Measurements from ENCODE around the gene ITFG2.
A peak's percentile ranks its signal among the peaks of the same experiment; 100 is the strongest.

Gene ITFG2

DNA sequence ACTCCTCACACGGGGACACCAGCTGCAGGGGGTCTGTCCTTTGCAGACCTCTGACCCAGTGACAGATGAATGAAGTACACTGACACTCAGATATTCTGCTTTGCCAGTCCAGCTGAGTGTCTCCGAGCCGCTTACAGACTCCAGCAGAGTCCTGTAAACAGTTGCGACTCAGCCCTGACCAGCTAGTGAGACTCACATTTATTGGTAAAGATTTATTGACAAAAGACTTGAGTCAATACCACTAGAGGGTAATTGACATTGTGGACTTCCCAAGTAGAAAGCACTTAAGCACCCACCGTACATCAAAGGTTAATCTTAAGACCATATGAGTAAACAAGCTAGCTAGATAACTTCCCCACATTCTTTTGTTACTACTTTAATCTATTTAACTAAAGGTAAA lies 27.5 kb upstream of the ITFG2 start:
- DNase-seq, result no peak
- WGBS (ENCODE audit: insufficient coverage), result 86% methylated on average over 4 of the region's 5 CpGs
- H3K9me3 ChIP-seq (ENCODE audit: control extremely low read depth in 1 of 5, control insufficient read depth in 4 of 5, insufficient read depth in 2 of 5, low read depth in 1 of 5, low read length in 4 of 5), result no peaks in the 10 kb centered on the region
- ChIA-PET POLR2A (no interaction called here), CTCF (interaction anchor here (0.9 to 6.5 kb wide), 12 partner anchors 8 to 138 kb away, joined by 3 to 66 read pairs (median 12); no protein-coding TSS in a partner anchor)
- no peak overlapping the region for H3K27ac ChIP-seq (ENCODE audit: insufficient read depth in 1 of 2, low read depth in 1 of 2, low read length in 2 of 2, poor library complexity in 1 of 2, severe bottlenecking in 2 of 2)
- no peaks in the 10 kb centered on the region for H3K36me3 ChIP-seq (ENCODE audit: control insufficient read depth in 4 of 4, insufficient read depth in 4 of 4, low read length in 3 of 4)
- H3K4me1 ChIP-seq (ENCODE audit: control extremely low read depth in 1 of 4, control insufficient read depth in 4 of 4, insufficient read depth in 4 of 4, low read length in 3 of 4), result peaks cover 0 to 12% (median 9%) of the 10 kb centered on the region in 4 experiments
- H3K27me3 ChIP-seq (replicated peaks in 2 of 5; ENCODE audit: control insufficient read depth in 4 of 5, insufficient read depth in 5 of 5, low read length in 4 of 5), result peaks cover 0 to 3% (median 0%) of the 10 kb centered on the region in 5 experiments
- H3K4me3 ChIP-seq (ENCODE audit: control insufficient read depth in 1 of 7, extremely low read depth in 1 of 7, insufficient read depth in 4 of 7, low read depth in 2 of 7, low read length in 6 of 7), result no peak overlapping the region

DNA sequence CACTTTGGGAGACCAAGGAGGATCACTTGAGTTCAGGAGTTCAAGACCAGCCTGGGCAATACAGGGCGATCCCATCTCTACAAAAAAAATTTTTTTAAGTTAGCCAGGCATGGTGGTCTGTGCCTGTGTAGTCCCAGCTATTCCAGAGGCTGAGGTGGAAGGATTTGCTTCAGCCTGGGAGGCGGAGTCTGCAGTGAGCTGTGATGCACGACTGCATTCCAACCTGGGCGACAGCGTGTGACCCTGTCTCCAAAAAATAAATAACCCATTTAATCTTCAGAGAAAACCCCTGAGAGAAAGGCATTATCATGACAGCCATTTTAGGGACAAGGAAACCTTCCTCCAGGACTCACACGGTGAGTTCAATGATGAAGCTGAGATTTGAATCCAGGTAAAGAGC lies 21.4 kb upstream of the ITFG2 start:
- CTCF ChIA-PET, result interaction anchor here (1.0 to 1.6 kb wide), 5 partner anchors 9 to 110 kb away, joined by 3 to 8 read pairs (median 4); no protein-coding TSS in a partner anchor
- POLR2A ChIA-PET, result no interaction called here
- H3K9me3 ChIP-seq (ENCODE audit: control extremely low read depth in 1 of 5, control insufficient read depth in 4 of 5, insufficient read depth in 2 of 5, low read depth in 1 of 5, low read length in 4 of 5), result no peaks in the 10 kb centered on the region
- peaks cover under 1 to 29% (median 25%) of the 10 kb centered on the region in 4 experiments for H3K4me1 ChIP-seq (ENCODE audit: control extremely low read depth in 1 of 4, control insufficient read depth in 4 of 4, insufficient read depth in 4 of 4, low read length in 3 of 4)
- no peak for DNase-seq
- no peaks in the 10 kb centered on the region for H3K27me3 ChIP-seq (replicated peaks in 2 of 5; ENCODE audit: control insufficient read depth in 4 of 5, insufficient read depth in 5 of 5, low read length in 4 of 5)
- 100% methylated on average over 2 of the region's 6 CpGs for WGBS (ENCODE audit: insufficient coverage)
- no peak overlapping the region for H3K27ac ChIP-seq (ENCODE audit: insufficient read depth in 1 of 2, low read depth in 1 of 2, low read length in 2 of 2, poor library complexity in 1 of 2, severe bottlenecking in 2 of 2)
- no peaks in the 10 kb centered on the region for H3K36me3 ChIP-seq (ENCODE audit: control insufficient read depth in 4 of 4, insufficient read depth in 4 of 4, low read length in 3 of 4)
- H3K4me3 ChIP-seq (ENCODE audit: control insufficient read depth in 1 of 7, extremely low read depth in 1 of 7, insufficient read depth in 4 of 7, low read depth in 2 of 7, low read length in 6 of 7), result no peak overlapping the region

DNA sequence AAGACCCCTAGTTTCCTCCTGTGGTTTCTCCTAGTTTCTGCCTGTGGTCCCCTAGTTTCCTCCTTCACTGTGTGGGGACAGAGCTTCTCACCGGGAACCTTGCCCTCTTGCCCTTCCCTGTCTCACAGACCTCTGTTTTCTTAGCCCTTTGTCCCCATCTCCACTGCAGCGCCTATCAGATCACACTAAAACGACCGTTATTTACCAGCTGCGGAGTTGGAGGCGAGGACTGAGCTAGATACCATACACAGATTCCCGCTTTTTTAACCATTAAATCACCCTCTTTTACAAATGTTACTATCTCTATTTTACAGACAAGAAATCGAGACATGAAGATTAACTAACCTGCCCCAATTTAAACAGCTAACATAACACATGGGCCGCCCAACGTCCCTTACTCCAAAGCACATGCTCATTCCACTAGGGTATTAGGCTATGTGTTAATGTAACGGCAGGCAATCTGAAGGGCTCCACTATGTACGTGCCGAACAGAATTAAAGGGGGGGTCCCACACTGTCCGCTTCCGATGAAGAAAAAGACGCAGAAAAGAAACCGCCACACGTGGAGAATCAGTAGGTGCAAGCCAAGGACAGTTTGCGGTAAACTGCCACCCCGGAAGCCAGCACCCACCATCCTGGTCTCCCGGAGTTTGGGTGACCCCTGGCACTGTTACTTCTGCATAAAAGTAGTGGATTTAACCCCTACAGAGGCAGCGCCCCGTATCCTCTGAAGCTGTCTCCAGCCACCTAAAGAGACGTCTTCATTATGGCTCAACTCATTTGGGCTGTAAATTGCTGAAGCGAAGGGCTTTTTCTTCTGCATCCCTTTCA lies 19.6 kb upstream of the ITFG2 start:
- POLR2A ChIA-PET, result interaction anchor here (0.6 kb wide), 1 partner anchor 17 kb away, joined by 3 read pairs; no protein-coding TSS in a partner anchor
- 68% methylated on average over 23 of the region's 25 CpGs for WGBS (ENCODE audit: insufficient coverage)
- no peak for DNase-seq
- peaks cover 7 to 39% (median 34%) of the 10 kb centered on the region in 4 experiments for H3K4me1 ChIP-seq (ENCODE audit: control extremely low read depth in 1 of 4, control insufficient read depth in 4 of 4, insufficient read depth in 4 of 4, low read length in 3 of 4)
- no peak overlapping the region for H3K4me3 ChIP-seq (ENCODE audit: control insufficient read depth in 1 of 7, extremely low read depth in 1 of 7, insufficient read depth in 4 of 7, low read depth in 2 of 7, low read length in 6 of 7)
- CTCF ChIA-PET, result interaction anchor here (1.4 to 2.9 kb wide), 3 partner anchors 9 to 110 kb away, joined by 4 to 15 read pairs (median 5); no protein-coding TSS in a partner anchor
- H3K36me3 ChIP-seq (ENCODE audit: control insufficient read depth in 4 of 4, insufficient read depth in 4 of 4, low read length in 3 of 4), result peaks cover under 1 to 12% (median 9%) of the 10 kb centered on the region in 4 experiments
- H3K27ac ChIP-seq (ENCODE audit: insufficient read depth in 1 of 2, low read depth in 1 of 2, low read length in 2 of 2, poor library complexity in 1 of 2, severe bottlenecking in 2 of 2), result no peak overlapping the region
- no peaks in the 10 kb centered on the region for H3K27me3 ChIP-seq (replicated peaks in 2 of 5; ENCODE audit: control insufficient read depth in 4 of 5, insufficient read depth in 5 of 5, low read length in 4 of 5)
- no peaks in the 10 kb centered on the region for H3K9me3 ChIP-seq (ENCODE audit: control extremely low read depth in 1 of 5, control insufficient read depth in 4 of 5, insufficient read depth in 2 of 5, low read depth in 1 of 5, low read length in 4 of 5)

DNA sequence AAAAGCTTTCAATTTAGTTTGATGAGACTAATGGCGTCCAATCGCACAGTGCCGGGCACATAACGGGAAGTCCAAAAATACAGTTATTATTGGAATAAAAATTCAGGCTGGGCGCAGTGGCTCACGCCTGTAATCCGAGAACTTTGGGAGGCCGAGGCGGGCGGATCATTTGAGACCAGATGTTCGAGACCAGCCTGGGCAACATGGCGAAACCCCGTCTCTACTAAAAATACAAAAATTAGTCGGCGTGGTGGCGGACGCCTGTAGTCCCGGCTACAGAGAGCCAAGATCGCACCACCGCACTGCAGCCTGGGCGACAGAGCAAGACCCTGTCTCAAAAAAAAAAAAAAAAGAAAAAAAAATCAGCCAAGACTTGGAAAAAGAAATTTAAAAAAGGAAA lies 18.9 kb upstream of the ITFG2 start:
- 97% methylated on average over 9 of the region's 21 CpGs for WGBS (ENCODE audit: insufficient coverage)
- H3K27ac ChIP-seq (ENCODE audit: insufficient read depth in 1 of 2, low read depth in 1 of 2, low read length in 2 of 2, poor library complexity in 1 of 2, severe bottlenecking in 2 of 2), result no peak overlapping the region
- peak overlapping the region in 3 of 7 experiments; percentile 82 to 85 (median 82) for H3K4me3 ChIP-seq (ENCODE audit: control insufficient read depth in 1 of 7, extremely low read depth in 1 of 7, insufficient read depth in 4 of 7, low read depth in 2 of 7, low read length in 6 of 7)
- peaks cover 7 to 39% (median 34%) of the 10 kb centered on the region in 4 experiments for H3K4me1 ChIP-seq (ENCODE audit: control extremely low read depth in 1 of 4, control insufficient read depth in 4 of 4, insufficient read depth in 4 of 4, low read length in 3 of 4)
- H3K27me3 ChIP-seq (replicated peaks in 2 of 5; ENCODE audit: control insufficient read depth in 4 of 5, insufficient read depth in 5 of 5, low read length in 4 of 5), result no peaks in the 10 kb centered on the region
- H3K9me3 ChIP-seq (ENCODE audit: control extremely low read depth in 1 of 5, control insufficient read depth in 4 of 5, insufficient read depth in 2 of 5, low read depth in 1 of 5, low read length in 4 of 5), result no peaks in the 10 kb centered on the region
- ChIA-PET CTCF (interaction anchor here (1.4 to 2.9 kb wide), 3 partner anchors 9 to 110 kb away, joined by 4 to 15 read pairs (median 5); no protein-coding TSS in a partner anchor), POLR2A (no interaction called here)
- peaks cover 5 to 19% (median 15%) of the 10 kb centered on the region in 4 experiments for H3K36me3 ChIP-seq (ENCODE audit: control insufficient read depth in 4 of 4, insufficient read depth in 4 of 4, low read length in 3 of 4)
- no peak for DNase-seq

DNA sequence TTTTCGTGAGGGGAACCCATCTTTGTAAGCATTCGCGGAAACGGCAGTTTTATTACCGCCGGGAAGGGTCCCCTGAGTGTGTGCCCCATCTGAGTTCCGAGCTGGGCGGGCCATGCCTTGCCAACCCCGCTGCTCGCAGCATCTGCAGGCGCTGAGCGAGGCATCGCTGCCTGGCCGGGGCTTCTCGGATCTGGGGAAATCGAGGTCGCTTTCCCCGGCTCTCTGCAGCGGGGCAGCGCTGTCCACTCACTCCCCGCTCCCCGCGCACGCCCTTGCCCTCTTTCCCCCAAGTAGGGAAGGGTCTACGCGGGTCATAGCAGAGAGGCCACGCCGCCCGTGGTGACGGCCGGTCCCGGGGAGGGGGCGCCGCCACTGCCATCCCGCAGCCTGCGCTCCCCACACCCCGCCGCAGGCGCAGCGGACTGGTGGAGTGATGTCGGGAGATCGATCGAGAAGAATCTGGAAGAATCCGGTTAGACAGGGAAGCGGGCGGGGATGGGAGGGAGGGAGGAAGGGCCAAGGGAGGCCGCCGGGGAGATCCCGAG lies 18.2 kb upstream of the ITFG2 start:
- H3K36me3 ChIP-seq (ENCODE audit: control insufficient read depth in 4 of 4, insufficient read depth in 4 of 4, low read length in 3 of 4), result peaks cover 10 to 26% (median 20%) of the 10 kb centered on the region in 4 experiments
- peaks cover 7 to 39% (median 34%) of the 10 kb centered on the region in 4 experiments for H3K4me1 ChIP-seq (ENCODE audit: control extremely low read depth in 1 of 4, control insufficient read depth in 4 of 4, insufficient read depth in 4 of 4, low read length in 3 of 4)
- peak overlapping the region in 1 of 2 experiments; percentile 32 for H3K27ac ChIP-seq (ENCODE audit: insufficient read depth in 1 of 2, low read depth in 1 of 2, low read length in 2 of 2, poor library complexity in 1 of 2, severe bottlenecking in 2 of 2)
- H3K9me3 ChIP-seq (ENCODE audit: control extremely low read depth in 1 of 5, control insufficient read depth in 4 of 5, insufficient read depth in 2 of 5, low read depth in 1 of 5, low read length in 4 of 5), result no peaks in the 10 kb centered on the region
- WGBS (ENCODE audit: insufficient coverage), result 2% methylated on average over 27 of the region's 49 CpGs
- DNase-seq, result peak in 2 of 3 donors; percentile 40 to 55
- ChIA-PET CTCF (interaction anchor here (1.4 to 2.9 kb wide), 3 partner anchors 10 to 111 kb away, joined by 4 to 15 read pairs (median 5); no protein-coding TSS in a partner anchor), POLR2A (interaction anchor here (0.6 kb wide), 1 partner anchor 1090 kb away, joined by 4 read pairs; no protein-coding TSS in a partner anchor)
- peak overlapping the region; percentile 62 to 87 (median 82) for H3K4me3 ChIP-seq (ENCODE audit: control insufficient read depth in 1 of 7, extremely low read depth in 1 of 7, insufficient read depth in 4 of 7, low read depth in 2 of 7, low read length in 6 of 7)
- no peaks in the 10 kb centered on the region for H3K27me3 ChIP-seq (replicated peaks in 2 of 5; ENCODE audit: control insufficient read depth in 4 of 5, insufficient read depth in 5 of 5, low read length in 4 of 5)

DNA sequence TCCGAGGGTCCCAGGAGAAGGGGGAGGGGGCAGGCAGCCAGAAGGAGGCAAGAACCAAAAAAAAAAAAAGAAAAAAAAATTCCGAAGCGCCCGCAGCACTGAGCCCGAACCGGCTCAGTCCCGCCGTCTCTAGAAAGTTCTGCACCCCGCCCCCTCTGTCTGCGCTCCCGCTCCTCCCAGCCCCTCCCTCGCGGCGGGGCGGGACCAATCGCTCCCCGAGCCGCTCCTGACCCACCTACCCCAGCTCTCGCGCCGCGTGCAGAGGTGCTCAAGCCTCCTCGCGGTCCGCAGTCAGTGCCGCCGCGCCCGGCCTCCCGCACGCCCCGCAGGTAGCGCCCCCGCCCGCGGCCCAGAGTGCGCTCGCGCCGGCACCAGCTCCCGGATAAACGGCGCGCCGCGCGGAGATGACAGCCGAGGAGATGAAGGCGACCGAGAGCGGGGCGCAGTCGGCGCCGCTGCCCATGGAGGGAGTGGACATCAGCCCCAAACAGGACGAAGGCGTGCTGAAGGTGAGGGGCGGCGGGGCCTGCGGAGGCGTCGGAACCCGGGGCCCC lies 17.7 kb upstream of the ITFG2 start, which contains the start of gene FKBP4:
FKBP4 (plus strand) TSS at position 235 of the 554 bp plus-strand sequence; CDS start at position 405, 170 bp downstream.
- WGBS (ENCODE audit: insufficient coverage), result 0% methylated on average over 45 of the region's 63 CpGs
- POLR2A ChIA-PET, result interaction anchor here (0.6 kb wide), 1 partner anchor 1091 kb away, joined by 4 read pairs; no protein-coding TSS in a partner anchor
- H3K27me3 ChIP-seq (replicated peaks in 2 of 5; ENCODE audit: control insufficient read depth in 4 of 5, insufficient read depth in 5 of 5, low read length in 4 of 5), result no peaks in the 10 kb centered on the region
- peak; percentile 85 to 89 (median 87) for DNase-seq
- peak within 1 kb of the TSS in 1 of 2 experiments; percentile 38 for H3K27ac ChIP-seq (ENCODE audit: insufficient read depth in 1 of 2, low read depth in 1 of 2, low read length in 2 of 2, poor library complexity in 1 of 2, severe bottlenecking in 2 of 2)
- H3K9me3 ChIP-seq (ENCODE audit: control extremely low read depth in 1 of 5, control insufficient read depth in 4 of 5, insufficient read depth in 2 of 5, low read depth in 1 of 5, low read length in 4 of 5), result no peaks in the 10 kb centered on the region
- H3K36me3 ChIP-seq (ENCODE audit: control insufficient read depth in 4 of 4, insufficient read depth in 4 of 4, low read length in 3 of 4), result peaks cover 11 to 31% (median 26%) of the 10 kb centered on the region in 4 experiments
- CTCF ChIA-PET, result interaction anchor here (1.4 to 3.8 kb wide), 4 partner anchors 10 to 112 kb away, joined by 4 to 18 read pairs (median 10); no protein-coding TSS in a partner anchor
- peak within 1 kb of the TSS; percentile 62 to 87 (median 82) for H3K4me3 ChIP-seq (ENCODE audit: control insufficient read depth in 1 of 7, extremely low read depth in 1 of 7, insufficient read depth in 4 of 7, low read depth in 2 of 7, low read length in 6 of 7)
- peaks cover 7 to 39% (median 34%) of the 10 kb centered on the region in 4 experiments for H3K4me1 ChIP-seq (ENCODE audit: control extremely low read depth in 1 of 4, control insufficient read depth in 4 of 4, insufficient read depth in 4 of 4, low read length in 3 of 4)

Data from common myeloid progenitor, CD34-positive (primary cell).